OCI-LY3 (cell line): Measurements from ENCODE around the gene FURIN.

Source experiments
- H2AFZ ChIP-seq: fragments of 200-600, 300-600 bp; shearing (Covaris generic); 2 replicates; pipeline ENCODE4 v1.6.0; 2014; ENCODE audit warnings: antibody characterized with exemption, low read depth, low read length
- H3K27ac ChIP-seq: fragments of 200-600, 300-600 bp; sonication (generic); 2 replicates; pipeline ENCODE4 v1.5.1; 2014; ENCODE audit warnings: mild to moderate bottlenecking, low read length, moderate library complexity, mixed read lengths
- H3K27me3 ChIP-seq: fragments of 200-600, 300-600 bp; sonication (generic); 2 replicates; pipeline ENCODE4 v1.6.1; 2014; ENCODE audit warnings: low read depth, low read length, mixed read lengths
- H3K36me3 ChIP-seq: fragments of 200-600, 300-600 bp; sonication (generic); replicated peaks from 2 replicates; pipeline ENCODE3; 2014; ENCODE audit warnings: low read depth, low read length, mixed read lengths
- H3K4me1 ChIP-seq: fragments of 300-600, 200-600 bp; sonication (generic); 2 replicates; pipeline ENCODE4 v1.6.1; 2014; ENCODE audit warnings: low read length, mixed read lengths
- H3K4me2 ChIP-seq: fragments of 200-600, 300-600 bp; sonication (generic); 2 replicates; pipeline ENCODE4 v1.6.1; 2014; ENCODE audit warnings: low read length, mixed read lengths
- H3K4me3 ChIP-seq: fragments of 300-600, 200-600 bp; sonication (generic); 2 replicates; pipeline ENCODE4 v1.5.1; 2014; ENCODE audit warnings: antibody characterized with exemption, mild to moderate bottlenecking, low read length, moderate library complexity
- H3K79me2 ChIP-seq: fragments of 300-600, 200-600 bp; shearing (Covaris generic); 2 replicates; pipeline ENCODE4 v1.6.1; 2014; ENCODE audit warnings: mild to moderate bottlenecking, low read length, mixed read lengths
- H3K9ac ChIP-seq: fragments of 300-600, 200-600 bp; shearing (Covaris generic); 2 replicates; pipeline ENCODE4 v1.6.0; 2014; ENCODE audit warnings: mild to moderate bottlenecking, low read length, moderate library complexity
- H3K9me3 ChIP-seq: fragments of 200-600, 300-600 bp; shearing (Covaris generic); 2 replicates; pipeline ENCODE4 v1.6.1; 2014; ENCODE audit warnings: low read length, mixed read lengths; ENCODE audit not compliant: insufficient read depth
- H4K20me1 ChIP-seq: fragments of 200-600, 300-600 bp; sonication (generic); 2 replicates; pipeline ENCODE4 v1.6.1; 2016; ENCODE audit warnings: low read length, mixed read lengths; ENCODE audit not compliant: insufficient read depth
- EZH2phosphoT487 ChIP-seq: fragments of 200-600 bp; shearing (Covaris generic); IDR thresholded peaks from 2 replicates; pipeline ENCODE4 v1.6.1; 2018; ENCODE audit warnings: antibody characterized with exemption, mixed run types, low read depth
- TF ChIP-seq, protein P1 (sequence below): fragments of 200-600, 300-600 bp; sonication (generic); IDR thresholded peaks from 2 replicates; pipeline ENCODE4 v1.5.1; 2014; ENCODE audit warnings: antibody characterized with exemption, low read length, low read depth

The FURIN gene

GRCh38 chr15:90868261-90868689 lies at the start of gene FURIN:
Gene FURIN, plus strand, starts transcription at chr15:90868588. Its CDS starts 7,153 bp downstream, at chr15:90875741.
- Histone ChIP-seq H3K27me3 (peaks cover 18% of the 10 kb centered on the region), H3K4me3 (no peak within 1 kb of the TSS), H2AFZ (no peak within 1 kb of the TSS), H3K27ac (no peak within 1 kb of the TSS), H4K20me1 (no peaks in the 10 kb centered on the region), H3K36me3 (no peaks in the 10 kb centered on the region), H3K9me3 (no peaks in the 10 kb centered on the region), H3K4me1 (peaks cover 29% of the 10 kb centered on the region), H3K79me2 (peaks cover 13% of the 10 kb centered on the region), H3K9ac (no peak within 1 kb of the TSS), H3K4me2 (no peak within 1 kb of the TSS)
- TF ChIP-seq, protein P1, sequence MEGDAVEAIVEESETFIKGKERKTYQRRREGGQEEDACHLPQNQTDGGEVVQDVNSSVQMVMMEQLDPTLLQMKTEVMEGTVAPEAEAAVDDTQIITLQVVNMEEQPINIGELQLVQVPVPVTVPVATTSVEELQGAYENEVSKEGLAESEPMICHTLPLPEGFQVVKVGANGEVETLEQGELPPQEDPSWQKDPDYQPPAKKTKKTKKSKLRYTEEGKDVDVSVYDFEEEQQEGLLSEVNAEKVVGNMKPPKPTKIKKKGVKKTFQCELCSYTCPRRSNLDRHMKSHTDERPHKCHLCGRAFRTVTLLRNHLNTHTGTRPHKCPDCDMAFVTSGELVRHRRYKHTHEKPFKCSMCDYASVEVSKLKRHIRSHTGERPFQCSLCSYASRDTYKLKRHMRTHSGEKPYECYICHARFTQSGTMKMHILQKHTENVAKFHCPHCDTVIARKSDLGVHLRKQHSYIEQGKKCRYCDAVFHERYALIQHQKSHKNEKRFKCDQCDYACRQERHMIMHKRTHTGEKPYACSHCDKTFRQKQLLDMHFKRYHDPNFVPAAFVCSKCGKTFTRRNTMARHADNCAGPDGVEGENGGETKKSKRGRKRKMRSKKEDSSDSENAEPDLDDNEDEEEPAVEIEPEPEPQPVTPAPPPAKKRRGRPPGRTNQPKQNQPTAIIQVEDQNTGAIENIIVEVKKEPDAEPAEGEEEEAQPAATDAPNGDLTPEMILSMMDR, result no peak
- no peak for TF ChIP-seq EZH2phosphoT487

GRCh38 chr15:90819390-90819789 lies 49.0 kb upstream of the FURIN start:
- Histone ChIP-seq H3K4me3 (no peak overlapping the region), H3K27ac (no peak overlapping the region), H3K4me2 (no peak overlapping the region), H3K79me2 (no peaks in the 10 kb centered on the region), H3K9me3 (no peaks in the 10 kb centered on the region), H3K36me3 (peaks cover 7% of the 10 kb centered on the region), H4K20me1 (no peaks in the 10 kb centered on the region), H3K4me1 (no peaks in the 10 kb centered on the region), H3K27me3 (peaks cover 4% of the 10 kb centered on the region; the same call in 1 of the 2 replicates), H3K9ac (no peak overlapping the region), H2AFZ (no peak overlapping the region)
- TF ChIP-seq, protein P1, result no peak
- no peak for TF ChIP-seq EZH2phosphoT487

DNA sequence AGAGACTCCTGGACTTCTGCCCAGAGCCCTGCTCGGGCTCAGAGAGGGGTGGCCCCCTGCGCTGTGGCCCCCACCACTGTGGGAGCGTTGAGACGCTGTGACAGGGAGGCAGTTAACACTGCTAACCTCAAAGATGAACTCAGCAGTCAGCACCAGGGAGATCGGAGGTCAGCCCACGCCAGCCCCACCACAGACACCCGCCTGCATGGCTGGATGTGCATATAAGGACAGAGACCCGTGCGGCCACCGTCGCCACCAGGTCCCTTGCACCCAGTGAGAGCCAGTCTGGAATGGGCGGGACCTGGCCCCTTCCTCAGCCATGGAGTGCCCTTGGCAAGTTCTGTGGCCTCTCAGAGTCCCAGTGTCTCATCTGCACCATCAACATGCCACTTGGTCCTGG lies 48.5 kb upstream of the FURIN start:
- peaks cover 7% of the 10 kb centered on the region for H3K36me3 ChIP-seq
- no peaks in the 10 kb centered on the region for H3K9me3 ChIP-seq
- H3K4me2 ChIP-seq, result no peak overlapping the region
- no peaks in the 10 kb centered on the region for H3K4me1 ChIP-seq
- H3K27me3 ChIP-seq, result peaks cover 8% of the 10 kb centered on the region; the same call in 1 of the 2 replicates
- no peak overlapping the region for H3K4me3 ChIP-seq
- no peaks in the 10 kb centered on the region for H4K20me1 ChIP-seq
- H2AFZ ChIP-seq, result no peak overlapping the region
- TF ChIP-seq, protein P1, result no peak
- H3K79me2 ChIP-seq, result no peaks in the 10 kb centered on the region
- H3K9ac ChIP-seq, result no peak overlapping the region
- no peak overlapping the region for H3K27ac ChIP-seq

DNA sequence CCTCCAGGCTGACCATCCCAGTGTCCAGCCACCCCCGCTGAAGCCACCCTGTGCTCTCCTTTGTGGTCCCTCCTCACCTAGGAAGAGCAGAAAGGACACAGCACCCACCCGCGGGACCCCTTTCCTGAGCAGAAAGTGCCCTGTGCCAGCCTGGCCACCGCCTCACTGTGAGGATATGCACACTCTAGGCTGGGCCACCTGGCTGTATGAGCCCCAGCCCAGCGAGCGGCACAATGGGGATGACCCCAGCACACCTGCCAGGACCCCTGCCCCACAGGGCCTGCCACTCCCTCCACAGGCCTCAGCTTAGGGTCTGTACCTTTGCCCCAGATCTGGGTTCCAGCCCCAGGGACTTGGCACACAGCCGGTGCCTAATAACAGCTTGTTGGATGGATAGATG lies 47.9 kb upstream of the FURIN start:
- Histone ChIP-seq H3K4me2 (no peak overlapping the region), H3K4me1 (no peaks in the 10 kb centered on the region), H3K9me3 (no peaks in the 10 kb centered on the region), H3K9ac (no peak overlapping the region), H3K4me3 (no peak overlapping the region), H3K36me3 (peaks cover 4% of the 10 kb centered on the region), H4K20me1 (no peaks in the 10 kb centered on the region), H3K27me3 (peaks cover 8% of the 10 kb centered on the region; the same call in 1 of the 2 replicates), H2AFZ (no peak overlapping the region), H3K79me2 (no peaks in the 10 kb centered on the region), H3K27ac (no peak overlapping the region)
- TF ChIP-seq EZH2phosphoT487, result no peak
- TF ChIP-seq, protein P1, result no peak
